H9 (cell line): ENCODE measurements around the gene PASK. TPM values are rescaled to one million over a fixed set of nuclear protein-coding genes. Genes with fewer than 3 reads are reported as not detected.

Experiments
- DNase-seq: peaks from one replicate; pipeline ENCODE4 v3.0.0-alpha.2; 2017
- H2AFZ ChIP-seq: one replicate; pipeline ENCODE4 v1.6.1; 2013; ENCODE audit warnings: mild to moderate bottlenecking, low read length, control low read depth, moderate library complexity
- H2AK5ac ChIP-seq: 2 replicates; pipeline ENCODE4 v1.6.1; 2013; ENCODE audit warnings: low read length, control low read depth, mixed read lengths; ENCODE audit not compliant: insufficient read length
- H2BK120ac ChIP-seq: one replicate; pipeline ENCODE4 v1.6.1; 2013; ENCODE audit warnings: low read depth, mild to moderate bottlenecking, low read length, control low read depth, inconsistent platforms; ENCODE audit not compliant: poor library complexity, severe bottlenecking
- H2BK12ac ChIP-seq: 2 replicates; pipeline ENCODE4 v1.6.1; 2013; ENCODE audit warnings: low read length, control low read depth, mixed read lengths, low read depth; ENCODE audit not compliant: insufficient read length
- H2BK15ac ChIP-seq: 2 replicates; pipeline ENCODE4 v1.6.1; 2013; ENCODE audit warnings: low read depth, low read length, control low read depth
- H2BK20ac ChIP-seq: one replicate; pipeline ENCODE4 v1.6.1; 2013; ENCODE audit warnings: low read depth, mild to moderate bottlenecking, low read length, control low read depth, inconsistent platforms; ENCODE audit not compliant: poor library complexity, severe bottlenecking
- H2BK5ac ChIP-seq: 2 replicates; pipeline ENCODE4 v1.6.1; 2013; ENCODE audit warnings: low read length, control low read depth, mixed read lengths; ENCODE audit not compliant: insufficient read length
- H3K14ac ChIP-seq: 2 replicates; pipeline ENCODE4 v1.6.1; 2013; ENCODE audit warnings: low read length, control low read depth; ENCODE audit not compliant: insufficient read depth
- H3K18ac ChIP-seq: 2 replicates; pipeline ENCODE4 v1.6.1; 2013; ENCODE audit warnings: low read depth, mild to moderate bottlenecking, mixed read lengths, low read length, control low read depth; ENCODE audit not compliant: insufficient read length
- H3K23ac ChIP-seq: 2 replicates; pipeline ENCODE4 v1.6.1; 2013; ENCODE audit warnings: low read length, control low read depth, mixed read lengths, low read depth; ENCODE audit not compliant: insufficient read length
- H3K23me2 ChIP-seq: 2 replicates; pipeline ENCODE4 v1.6.1; 2013; ENCODE audit warnings: low read depth, mild to moderate bottlenecking, mixed read lengths, low read length, control low read depth; ENCODE audit not compliant: insufficient read length, poor library complexity, severe bottlenecking
- H3K27ac ChIP-seq: 2 replicates; pipeline ENCODE4 v1.5.1; 2013; ENCODE audit warnings: low read length, control low read depth, mixed read lengths, low read depth; ENCODE audit not compliant: insufficient read length
- H3K27me3 ChIP-seq: 2 replicates; pipeline ENCODE4 v1.6.1; 2013; ENCODE audit warnings: low read length, control low read depth, inconsistent platforms; ENCODE audit not compliant: insufficient read depth
- H3K4ac ChIP-seq: 2 replicates; pipeline ENCODE4 v1.6.1; 2013; ENCODE audit warnings: low read depth, mild to moderate bottlenecking, control low read depth, inconsistent platforms, low read length, moderate library complexity
- H3K4me1 ChIP-seq: 2 replicates; pipeline ENCODE4 v1.6.1; 2013; ENCODE audit warnings: low read length, control low read depth, inconsistent platforms; ENCODE audit not compliant: insufficient read depth
- H3K4me2 ChIP-seq: 2 replicates; pipeline ENCODE4 v1.6.1; 2013; ENCODE audit warnings: low read length, control low read depth, mixed read lengths; ENCODE audit not compliant: insufficient read length, insufficient read depth
- H3K56ac ChIP-seq: 2 replicates; pipeline ENCODE4 v1.6.1; 2013; ENCODE audit warnings: low read depth, mild to moderate bottlenecking, mixed read lengths, low read length, control low read depth; ENCODE audit not compliant: insufficient read length
- H3K79me1 ChIP-seq: 2 replicates; pipeline ENCODE4 v1.6.1; 2013; ENCODE audit warnings: low read depth, mild to moderate bottlenecking, moderate library complexity, low read length, control low read depth, inconsistent platforms; ENCODE audit not compliant: insufficient read depth, poor library complexity, severe bottlenecking
- H3K79me2 ChIP-seq: 2 replicates; pipeline ENCODE4 v1.6.1; 2013; ENCODE audit warnings: low read length, control low read depth, inconsistent platforms; ENCODE audit not compliant: insufficient read depth
- H3K9ac ChIP-seq: 2 replicates; pipeline ENCODE4 v1.6.1; 2013; ENCODE audit warnings: low read length, control low read depth, mixed read lengths; ENCODE audit not compliant: insufficient read length; ENCODE audit errors: extremely low read depth
- H3K9me3 ChIP-seq: one replicate; pipeline ENCODE4 v1.6.1; 2013; ENCODE audit warnings: low read depth, low read length, inconsistent platforms; ENCODE audit not compliant: control insufficient read depth
- H3T11ph ChIP-seq: one replicate; pipeline ENCODE4 v1.6.1; 2013; ENCODE audit warnings: mild to moderate bottlenecking, low read length, control low read depth, inconsistent platforms
- H4K20me1 ChIP-seq: one replicate; pipeline ENCODE4 v1.6.1; 2013; ENCODE audit not compliant: control insufficient read depth, insufficient read length, insufficient read depth
- H4K5ac ChIP-seq: 2 replicates; pipeline ENCODE4 v1.6.1; 2013; ENCODE audit warnings: low read depth, mild to moderate bottlenecking, mixed read lengths, low read length, control low read depth; ENCODE audit not compliant: insufficient read length
- H4K8ac ChIP-seq: replicated peaks from 2 replicates; pipeline ENCODE4 v1.6.1; 2013; ENCODE audit warnings: low read length, control low read depth, mixed read lengths, low read depth; ENCODE audit not compliant: insufficient read length
- H4K91ac ChIP-seq: 2 replicates; pipeline ENCODE4 v1.6.1; 2013; ENCODE audit warnings: low read depth, mild to moderate bottlenecking, moderate library complexity, mixed read lengths, low read length, control low read depth; ENCODE audit not compliant: insufficient read length
- H3K27ac Mint-ChIP-seq, 3 experiments: 2 replicates in 2 of 3; 3 replicates in 1 of 3; pipeline ENCODE4 v1.8.0; 2020 to 2021; ENCODE audit warnings: mixed read lengths in 3 of 3, mild to moderate bottlenecking in 1 of 3, moderate library complexity in 1 of 3
- H3K27me3 Mint-ChIP-seq: 2 replicates; pipeline ENCODE4 v1.8.0; 2021; ENCODE audit warnings: low read depth, mild to moderate bottlenecking, moderate library complexity, mixed read lengths
- H3K36me3 Mint-ChIP-seq, 3 experiments: 2 replicates in 2 of 3; 3 replicates in 1 of 3; pipeline ENCODE4 v1.8.0; 2020 to 2021; ENCODE audit warnings: low read depth in 3 of 3, mixed read lengths in 3 of 3; ENCODE audit not compliant: insufficient read depth in 1 of 3
- H3K4me1 Mint-ChIP-seq, 2 experiments: 2 replicates each; pipeline ENCODE4 v1.8.0; 2020; ENCODE audit warnings: mixed read lengths in 2 of 2
- H3K4me3 Mint-ChIP-seq, 2 experiments: 2 replicates in 1 of 2; 3 replicates in 1 of 2; pipeline ENCODE4 v1.8.0; 2020 to 2021; ENCODE audit warnings: mild to moderate bottlenecking in 2 of 2, mixed read lengths in 2 of 2, moderate library complexity in 1 of 2
- H3K9me3 Mint-ChIP-seq, 2 experiments: 2 replicates in 1 of 2; 3 replicates in 1 of 2; pipeline ENCODE4 v1.8.0; 2020; ENCODE audit warnings: mild to moderate bottlenecking in 2 of 2, mixed read lengths in 2 of 2, moderate library complexity in 1 of 2
- WGBS: extraction: QIAGEN DNeasy Blood & Tissue Kit; methylation state at CpG from one replicate; pipeline ENCODE4 v1.1.7; 2013; ENCODE audit warnings: missing lambda C conversion rate, low lambda C conversion rate, mixed read lengths; ENCODE audit not compliant: insufficient read length; ENCODE audit errors: extremely low coverage; 5-methylcytosine and 5-hydroxymethylcytosine counted together
- total RNA-seq: library from RNA; stranded (reverse); gene quantifications from 2 replicates; pipeline ENCODE4 v1.2.1, GENCODE V29; 2021
- TF ChIP-seq, protein P1 (sequence below): fragments of 200-600 bp; sonication (generic); conservative IDR thresholded peaks from 3 replicates; pipeline ENCODE4 v1.8.0; 2021; ENCODE audit warnings: antibody characterized with exemption, mild to moderate bottlenecking

Gene PASK
- total RNA-seq, 1 experiment from 2014 or later = 68.0 TPM

DNA sequence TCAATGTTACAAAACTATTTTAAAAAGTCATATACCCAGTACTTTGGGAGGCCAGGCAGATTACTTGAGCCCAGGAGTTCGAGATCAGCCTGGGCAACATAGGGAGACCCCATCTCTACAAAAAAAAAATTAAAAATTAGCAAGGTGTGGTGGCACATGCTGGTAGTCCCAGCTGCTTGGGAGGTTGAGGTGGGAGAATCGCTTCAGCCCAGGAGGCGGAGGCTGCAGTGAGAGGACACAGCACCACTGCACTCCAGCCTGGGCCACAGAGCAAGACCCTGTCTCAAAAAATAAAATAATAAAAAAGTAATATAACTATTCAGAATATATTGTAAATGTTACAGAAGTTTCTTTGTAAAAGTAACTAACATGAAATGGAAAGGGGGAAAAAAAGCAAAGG lies 1.9 kb downstream of the PASK start:
- no peak overlapping the region for H3K27ac Mint-ChIP-seq
- no peak overlapping the region for H4K5ac ChIP-seq
- peaks cover 27 to 30% of the 10 kb centered on the region in 2 experiments for H3K4me1 Mint-ChIP-seq
- TF ChIP-seq, protein P1, sequence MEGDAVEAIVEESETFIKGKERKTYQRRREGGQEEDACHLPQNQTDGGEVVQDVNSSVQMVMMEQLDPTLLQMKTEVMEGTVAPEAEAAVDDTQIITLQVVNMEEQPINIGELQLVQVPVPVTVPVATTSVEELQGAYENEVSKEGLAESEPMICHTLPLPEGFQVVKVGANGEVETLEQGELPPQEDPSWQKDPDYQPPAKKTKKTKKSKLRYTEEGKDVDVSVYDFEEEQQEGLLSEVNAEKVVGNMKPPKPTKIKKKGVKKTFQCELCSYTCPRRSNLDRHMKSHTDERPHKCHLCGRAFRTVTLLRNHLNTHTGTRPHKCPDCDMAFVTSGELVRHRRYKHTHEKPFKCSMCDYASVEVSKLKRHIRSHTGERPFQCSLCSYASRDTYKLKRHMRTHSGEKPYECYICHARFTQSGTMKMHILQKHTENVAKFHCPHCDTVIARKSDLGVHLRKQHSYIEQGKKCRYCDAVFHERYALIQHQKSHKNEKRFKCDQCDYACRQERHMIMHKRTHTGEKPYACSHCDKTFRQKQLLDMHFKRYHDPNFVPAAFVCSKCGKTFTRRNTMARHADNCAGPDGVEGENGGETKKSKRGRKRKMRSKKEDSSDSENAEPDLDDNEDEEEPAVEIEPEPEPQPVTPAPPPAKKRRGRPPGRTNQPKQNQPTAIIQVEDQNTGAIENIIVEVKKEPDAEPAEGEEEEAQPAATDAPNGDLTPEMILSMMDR = no peak
- H4K20me1 ChIP-seq = no peaks in the 10 kb centered on the region
- H4K8ac ChIP-seq = no peak overlapping the region
- no peaks in the 10 kb centered on the region for H3K9me3 ChIP-seq
- no peak overlapping the region for H2BK5ac ChIP-seq
- H3K4ac ChIP-seq = no peak overlapping the region
- H2BK15ac ChIP-seq = no peak overlapping the region
- H2AK5ac ChIP-seq = no peak overlapping the region
- H3K27me3 Mint-ChIP-seq = peaks cover 3% of the 10 kb centered on the region
- no peaks in the 10 kb centered on the region for H3K79me2 ChIP-seq
- peaks cover 0 to 12% (median 7%) of the 10 kb centered on the region in 3 experiments; a peak in 4 of 7 replicates for H3K36me3 Mint-ChIP-seq
- no peaks in the 10 kb centered on the region for H3K79me1 ChIP-seq
- H3K23me2 ChIP-seq = peaks cover 10% of the 10 kb centered on the region
- no peak overlapping the region for H3K23ac ChIP-seq
- H3K4me1 ChIP-seq = peaks cover 12% of the 10 kb centered on the region; the same call in 1 of the 2 replicates
- H2BK20ac ChIP-seq = no peak overlapping the region
- no peaks in the 10 kb centered on the region for H3K27me3 ChIP-seq
- no CpG with 5 or more reads among the region's 3 CpGs for WGBS
- H3K27ac ChIP-seq = no peak overlapping the region
- no peak overlapping the region for H3K56ac ChIP-seq
- no peak overlapping the region for H3K9ac ChIP-seq
- no peak overlapping the region for H3K18ac ChIP-seq
- no peaks in the 10 kb centered on the region; a peak in 1 of 5 replicates for H3K9me3 Mint-ChIP-seq
- H4K91ac ChIP-seq = no peak overlapping the region
- no peak overlapping the region for H3K14ac ChIP-seq
- DNase-seq = no peak
- H2BK120ac ChIP-seq = no peak overlapping the region
- H3K4me2 ChIP-seq = no peak overlapping the region
- H3T11ph ChIP-seq = no peak overlapping the region
- no peak overlapping the region for H2BK12ac ChIP-seq
- no peak overlapping the region for H2AFZ ChIP-seq
- peak overlapping the region; percentile 87 to 95; a peak in 2 of 5 replicates for H3K4me3 Mint-ChIP-seq
